AG09319 (cell line): ENCODE data around the gene RTCB.

Experiments
- DNase-seq: peaks from one replicate; pipeline ENCODE4 v3.0.0-alpha.2; 2010; ENCODE audit warnings: low read depth; ENCODE audit errors: extremely low read depth
- CTCF ChIP-seq: IDR thresholded peaks from 2 replicates; pipeline ENCODE4 v1.5.1; 2011; ENCODE audit warnings: low read depth, mild to moderate bottlenecking, inconsistent platforms, low read length, moderate library complexity

Gene RTCB

GRCh38 chr22:32423664-32424063 is 11.6 kb upstream of the RTCB start:
- TF ChIP-seq CTCF = no peak
- no peak for DNase-seq

- TF ChIP-seq CTCF = no peak
- DNase-seq = no peak
Observed at GRCh38 chr22:32422062-32422461, 10.0 kb upstream of the RTCB start.

- no peak for TF ChIP-seq CTCF
- no peak for DNase-seq
Observed at GRCh38 chr22:32421484-32421883, 9.4 kb upstream of the RTCB start.

- no peak for DNase-seq
- TF ChIP-seq CTCF = no peak
Observed at GRCh38 chr22:32417906-32418305, 5.9 kb upstream of the RTCB start.

GRCh38 chr22:32416556-32417085 is 4.6 kb upstream of the RTCB start:
- no peak for TF ChIP-seq CTCF
- no peak for DNase-seq

GRCh38 chr22:32414191-32414590 is 2.1 kb upstream of the RTCB start:
- DNase-seq = no peak
- TF ChIP-seq CTCF = no peak

GRCh38 chr22:32413719-32414118 is 1.7 kb upstream of the RTCB start:
- no peak for DNase-seq
- peak; percentile 32 for TF ChIP-seq CTCF
